GM23248 (cell line): ENCODE measurements around the gene POC5. TPM values are rescaled to one million over a fixed set of nuclear protein-coding genes. Genes with fewer than 3 reads are reported as not detected.

Experiments used
- DNase-seq: peaks from one replicate; pipeline ENCODE4 v3.0.0-alpha.2; 2015
- H2AFZ ChIP-seq: fragments of 200-600 bp; sonication (generic); 2 replicates; pipeline ENCODE4 v1.6.1; 2016; ENCODE audit warnings: antibody characterized with exemption
- H3F3A ChIP-seq: fragments of 200-600 bp; sonication (generic); 2 replicates; pipeline ENCODE4 v1.6.1; 2016; ENCODE audit warnings: mild to moderate bottlenecking, antibody characterized with exemption, mixed run types; ENCODE audit not compliant: insufficient read depth
- H3K27ac ChIP-seq: fragments of 200-600 bp; sonication (generic); 2 replicates; pipeline ENCODE4 v1.5.1; 2016; ENCODE audit warnings: mild to moderate bottlenecking
- H3K27me3 ChIP-seq: fragments of 200-600 bp; sonication (generic); replicated peaks from 2 replicates; pipeline ENCODE4 v1.6.1; 2016; ENCODE audit warnings: mild to moderate bottlenecking; ENCODE audit not compliant: insufficient read depth
- H3K36me3 ChIP-seq: fragments of 200-600 bp; sonication (generic); 2 replicates; pipeline ENCODE4 v1.6.1; 2016; ENCODE audit warnings: low read depth, mild to moderate bottlenecking
- H3K4me1 ChIP-seq: fragments of 200-600 bp; sonication (generic); 2 replicates; pipeline ENCODE4 v1.6.1; 2016; ENCODE audit warnings: mild to moderate bottlenecking; ENCODE audit not compliant: insufficient read depth
- H3K4me2 ChIP-seq: fragments of 200-600 bp; sonication (generic); one replicate; pipeline ENCODE4 v1.6.1; 2016; ENCODE audit warnings: mild to moderate bottlenecking; ENCODE audit not compliant: unreplicated experiment
- H3K4me3 ChIP-seq: fragments of 200-600 bp; sonication (generic); 2 replicates; pipeline ENCODE4 v1.5.1; 2016; ENCODE audit warnings: mild to moderate bottlenecking
- H3K79me2 ChIP-seq: fragments of 200-600 bp; sonication (generic); 2 replicates; pipeline ENCODE4 v1.6.1; 2016; ENCODE audit warnings: mild to moderate bottlenecking; ENCODE audit not compliant: insufficient read depth
- H3K9ac ChIP-seq: fragments of 200-600 bp; sonication (generic); 2 replicates; pipeline ENCODE4 v1.6.1; 2016; ENCODE audit warnings: mild to moderate bottlenecking
- H3K9me2 ChIP-seq: fragments of 200-600 bp; sonication (generic); 2 replicates; pipeline ENCODE4 v1.6.1; 2016; ENCODE audit warnings: mixed run types, mild to moderate bottlenecking, moderate library complexity; ENCODE audit not compliant: insufficient read depth
- H3K9me3 ChIP-seq: fragments of 200-600 bp; sonication (generic); one replicate; pipeline ENCODE4 v1.6.1; 2017; ENCODE audit warnings: low read depth
- H4K20me1 ChIP-seq: fragments of 200-600 bp; sonication (generic); 2 replicates; pipeline ENCODE4 v1.6.0; 2016; ENCODE audit not compliant: insufficient read depth
- EZH2 ChIP-seq: fragments of 200-600 bp; sonication (generic); IDR thresholded peaks from 2 replicates; pipeline ENCODE4 v1.6.1; 2018; ENCODE audit warnings: antibody characterized with exemption, mild to moderate bottlenecking; ENCODE audit not compliant: insufficient read depth, poor library complexity, severe bottlenecking
- EZH2phosphoT487 ChIP-seq: fragments of 200-600 bp; sonication (generic); IDR thresholded peaks from 2 replicates; pipeline ENCODE4 v1.6.1; 2018; ENCODE audit warnings: antibody characterized with exemption, moderate library complexity, mild to moderate bottlenecking, low read depth; ENCODE audit not compliant: insufficient read depth
- WGBS, 2 experiments: methylation state at CpG; one replicate each; pipeline ENCODE4 v1.1.6; 2015 to 2017; ENCODE audit warnings: low lambda C conversion rate in 2 of 2, low coverage in 1 of 2; ENCODE audit errors: missing lambda C conversion rate in 2 of 2; 5-methylcytosine and 5-hydroxymethylcytosine counted together
- in situ Hi-C: fragments of 300-500 bp; cut with MboI; formaldehyde crosslinking; loops from 2 replicates; pipeline ENCODE4 v1.15.0; 2020
- polyA plus RNA-seq: library from polyadenylated mRNA; unstranded; fragments of >200 nt; fragmentation: Nextera tagmentation; extraction: Ambion mirVana; gene quantifications from 2 replicates; pipeline ENCODE4 v1.2.1, GENCODE V29; 2016
- total RNA-seq: library from RNA; depleted of rRNA; stranded (reverse); fragments of >200 nt; shearing (Covaris generic); gene quantifications from 2 replicates; pipeline ENCODE4 v1.2.3, GENCODE V29; 2014

Gene POC5
- total and polyA plus RNA-seq, 2 experiments from 2014 or later = 7.9 to 17.4 TPM

GRCh38 chr5:75753182-75753581, 35.9 kb upstream of the POC5 start:
- WGBS, 2 experiments = 40 to 51% methylated on average over 4 of the region's 4 CpGs
- H3K79me2 ChIP-seq = no peaks in the 10 kb centered on the region
- H3K27me3 ChIP-seq = no peaks in the 10 kb centered on the region
- H4K20me1 ChIP-seq = no peaks in the 10 kb centered on the region
- TF ChIP-seq EZH2 (no peak), EZH2phosphoT487 (no peak)
- H3K9me2 ChIP-seq = no peaks in the 10 kb centered on the region
- no peaks in the 10 kb centered on the region for H3K36me3 ChIP-seq
- H3K4me1 ChIP-seq = no peaks in the 10 kb centered on the region
- no peaks in the 10 kb centered on the region for H3F3A ChIP-seq
- H2AFZ ChIP-seq = no peak overlapping the region
- no peak overlapping the region for H3K27ac ChIP-seq
- no peaks in the 10 kb centered on the region for H3K9me3 ChIP-seq
- in situ Hi-C loops = no loop called here
- no peak overlapping the region for H3K4me3 ChIP-seq
- no peak overlapping the region for H3K9ac ChIP-seq
- H3K4me2 ChIP-seq = no peak overlapping the region
- no peak for DNase-seq

- H3K36me3 ChIP-seq = no peaks in the 10 kb centered on the region
- H3K9me2 ChIP-seq = no peaks in the 10 kb centered on the region
- TF ChIP-seq EZH2 = no peak
- TF ChIP-seq EZH2phosphoT487 = no peak
- in situ Hi-C loops = no loop called here
- 29 to 30% methylated on average over 3 of the region's 3 CpGs for WGBS, 2 experiments
- H3F3A ChIP-seq = no peaks in the 10 kb centered on the region
- H2AFZ ChIP-seq = no peak overlapping the region
- H3K4me1 ChIP-seq = no peaks in the 10 kb centered on the region
- no peaks in the 10 kb centered on the region for H3K79me2 ChIP-seq
- H3K27ac ChIP-seq = no peak overlapping the region
- no peak overlapping the region for H3K4me3 ChIP-seq
- no peaks in the 10 kb centered on the region for H3K9me3 ChIP-seq
- no peak overlapping the region for H3K4me2 ChIP-seq
- DNase-seq = no peak
- no peaks in the 10 kb centered on the region for H4K20me1 ChIP-seq
- no peaks in the 10 kb centered on the region for H3K27me3 ChIP-seq
- H3K9ac ChIP-seq = no peak overlapping the region
These were observed 27.1 kb upstream of the POC5 start for GRCh38 chr5:75744355-75744754.

- Histone ChIP-seq H4K20me1 (no peaks in the 10 kb centered on the region), H3K4me2 (no peak overlapping the region), H3K27me3 (no peaks in the 10 kb centered on the region), H3F3A (no peaks in the 10 kb centered on the region), H3K9ac (no peak overlapping the region), H3K4me1 (no peaks in the 10 kb centered on the region), H3K9me2 (no peaks in the 10 kb centered on the region), H3K9me3 (no peaks in the 10 kb centered on the region), H3K4me3 (no peak overlapping the region), H2AFZ (no peak overlapping the region), H3K27ac (no peak overlapping the region), H3K79me2 (no peaks in the 10 kb centered on the region), H3K36me3 (no peaks in the 10 kb centered on the region)
- WGBS, 2 experiments = 61 to 65% methylated on average over 8 of the region's 8 CpGs
- DNase-seq = no peak
- TF ChIP-seq EZH2phosphoT487 (no peak), EZH2 (no peak)
- in situ Hi-C loops = no loop called here
These were observed 19.0 kb upstream of the POC5 start for GRCh38 chr5:75736273-75736672.

- Histone ChIP-seq H2AFZ (0 out of 2 replicates have a peak overlapping the region, but pooled peaks have one; percentile 5), H3K36me3 (no peaks in the 10 kb centered on the region), H3K9ac (no peak overlapping the region), H3K4me1 (no peaks in the 10 kb centered on the region), H3K4me2 (no peak overlapping the region), H3K79me2 (no peaks in the 10 kb centered on the region), H3K27me3 (no peaks in the 10 kb centered on the region), H3K9me3 (no peaks in the 10 kb centered on the region), H3K27ac (no peak overlapping the region), H3K4me3 (no peak overlapping the region), H3K9me2 (no peaks in the 10 kb centered on the region), H3F3A (no peaks in the 10 kb centered on the region), H4K20me1 (no peaks in the 10 kb centered on the region)
- 3 to 10% methylated on average over 6 of the region's 6 CpGs for WGBS, 2 experiments
- DNase-seq = peak; percentile 43
- in situ Hi-C loops = no loop called here
- no peak for TF ChIP-seq EZH2phosphoT487
- no peak for TF ChIP-seq EZH2
These were observed 17.9 kb upstream of the POC5 start for GRCh38 chr5:75734913-75735789.
